Mesodermal cell (in vitro differentiated cells): ENCODE results near the gene LRRK1.

ENCODE experiments used
- H3K27ac ChIP-seq: 2 replicates; pipeline ENCODE4 v1.7.0; 2013; ENCODE audit warnings: mild to moderate bottlenecking, low read depth, low read length, moderate library complexity; ENCODE audit not compliant: severe bottlenecking
- H3K36me3 ChIP-seq: 2 replicates; pipeline ENCODE4 v1.7.1; 2013; ENCODE audit warnings: mild to moderate bottlenecking, low read length, moderate library complexity; ENCODE audit not compliant: control insufficient read depth, insufficient read depth
- H3K4me1 ChIP-seq: one replicate; pipeline ENCODE4 v1.7.1; 2013; ENCODE audit warnings: mild to moderate bottlenecking, low read length; ENCODE audit not compliant: insufficient read depth, control insufficient read depth, poor library complexity, severe bottlenecking
- H3K4me3 ChIP-seq: 2 replicates; pipeline ENCODE4 v1.7.0; 2013; ENCODE audit warnings: low read length, control low read depth, mild to moderate bottlenecking; ENCODE audit not compliant: insufficient read depth, poor library complexity, severe bottlenecking; ENCODE audit errors: extremely low read depth
- H3K9me3 ChIP-seq: 2 replicates; pipeline ENCODE4 v1.7.1; 2013; ENCODE audit warnings: mild to moderate bottlenecking, low read length, moderate library complexity; ENCODE audit not compliant: control insufficient read depth
- WGBS, 2 experiments: methylation state at CpG; one replicate each; pipeline ENCODE4 v1.1.5; 2013; ENCODE audit warnings: missing lambda C conversion rate in 2 of 2; ENCODE audit not compliant: insufficient coverage in 2 of 2; 5-methylcytosine and 5-hydroxymethylcytosine counted together

Gene LRRK1

GRCh38 chr15:101037090-101037830 lies 118.1 kb downstream of the LRRK1 start:
- Histone ChIP-seq H3K4me3 (no peak overlapping the region), H3K27ac (no peak overlapping the region), H3K4me1 (no peaks in the 10 kb centered on the region), H3K36me3 (no peaks in the 10 kb centered on the region), H3K9me3 (peaks cover 11% of the 10 kb centered on the region)
- WGBS, 2 experiments = 80 to 100% methylated on average over 2 of the region's 3 CpGs

- Histone ChIP-seq H3K9me3 (peaks cover 11% of the 10 kb centered on the region), H3K36me3 (no peaks in the 10 kb centered on the region), H3K4me3 (no peak overlapping the region), H3K4me1 (no peaks in the 10 kb centered on the region), H3K27ac (no peak overlapping the region)
- 93 to 97% methylated on average over 4 to 5 of the region's 6 CpGs for WGBS, 2 experiments
These were observed 119.3 kb downstream of the LRRK1 start for GRCh38 chr15:101038327-101039003.

- WGBS, 2 experiments = 67 to 80% methylated on average over 1 to 2 of the region's 3 CpGs
- H3K9me3 ChIP-seq = peaks cover 5% of the 10 kb centered on the region
- H3K36me3 ChIP-seq = no peaks in the 10 kb centered on the region
- H3K27ac ChIP-seq = no peak overlapping the region
- no peaks in the 10 kb centered on the region for H3K4me1 ChIP-seq
- no peak overlapping the region for H3K4me3 ChIP-seq
These were observed 120.3 kb downstream of the LRRK1 start for GRCh38 chr15:101039461-101039860.

GRCh38 chr15:101042320-101042719 lies 123.2 kb downstream of the LRRK1 start:
- no peaks in the 10 kb centered on the region for H3K36me3 ChIP-seq
- H3K4me1 ChIP-seq = no peaks in the 10 kb centered on the region
- H3K9me3 ChIP-seq = no peaks in the 10 kb centered on the region
- no peak overlapping the region for H3K27ac ChIP-seq
- no peak overlapping the region for H3K4me3 ChIP-seq
- 83 to 94% methylated on average over 1 to 3 of the region's 4 CpGs for WGBS, 2 experiments

GRCh38 chr15:101043011-101043410 lies 123.9 kb downstream of the LRRK1 start:
- no peak overlapping the region for H3K27ac ChIP-seq
- 92 to 97% methylated on average over 4 to 5 of the region's 5 CpGs for WGBS, 2 experiments
- no peaks in the 10 kb centered on the region for H3K9me3 ChIP-seq
- H3K4me1 ChIP-seq = no peaks in the 10 kb centered on the region
- H3K4me3 ChIP-seq = no peak overlapping the region
- H3K36me3 ChIP-seq = no peaks in the 10 kb centered on the region

GRCh38 chr15:101043911-101044624 lies 124.9 kb downstream of the LRRK1 start:
- H3K27ac ChIP-seq = no peak overlapping the region
- H3K36me3 ChIP-seq = no peaks in the 10 kb centered on the region
- H3K4me3 ChIP-seq = no peak overlapping the region
- WGBS, 2 experiments = 87 to 90% methylated on average over 13 of the region's 13 CpGs
- no peaks in the 10 kb centered on the region for H3K9me3 ChIP-seq
- no peaks in the 10 kb centered on the region for H3K4me1 ChIP-seq

DNA sequence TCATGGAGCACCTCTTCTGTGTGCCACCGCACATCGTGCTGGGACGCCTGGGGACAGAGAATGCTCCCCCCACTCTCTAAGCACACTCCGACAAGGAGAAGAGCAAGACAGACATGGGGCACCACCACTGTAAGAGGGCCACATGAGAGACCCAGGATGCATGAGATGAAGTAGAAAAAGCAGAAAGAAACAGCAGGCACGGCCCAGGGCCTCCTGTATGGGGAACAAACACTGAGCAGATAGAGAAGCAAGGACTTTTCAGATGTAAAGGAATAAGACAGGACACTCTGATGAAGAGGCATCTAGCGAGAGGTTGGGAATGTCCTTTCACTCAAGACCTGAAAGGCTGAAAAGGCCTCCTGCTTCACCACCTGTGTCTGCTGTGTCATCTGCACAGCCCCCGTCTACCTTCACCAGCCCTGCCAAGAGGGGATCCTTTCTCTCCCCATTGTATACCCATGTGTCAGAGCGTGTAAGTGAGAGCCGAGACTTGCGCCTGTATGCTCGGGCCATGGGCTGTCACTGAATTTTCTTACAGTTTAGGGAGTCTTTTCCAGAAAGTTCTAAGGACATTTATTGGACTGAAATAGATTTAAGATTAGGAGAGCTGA lies 125.6 kb downstream of the LRRK1 start:
- no peak overlapping the region for H3K4me3 ChIP-seq
- H3K4me1 ChIP-seq = no peaks in the 10 kb centered on the region
- WGBS, 2 experiments = 84 to 96% methylated on average over 5 to 9 of the region's 11 CpGs
- H3K36me3 ChIP-seq = no peaks in the 10 kb centered on the region
- no peak overlapping the region for H3K27ac ChIP-seq
- H3K9me3 ChIP-seq = no peaks in the 10 kb centered on the region

GRCh38 chr15:101045236-101045646 lies 126.1 kb downstream of the LRRK1 start:
- H3K9me3 ChIP-seq = no peaks in the 10 kb centered on the region
- H3K4me3 ChIP-seq = no peak overlapping the region
- H3K4me1 ChIP-seq = no peaks in the 10 kb centered on the region
- no peak overlapping the region for H3K27ac ChIP-seq
- 95 to 96% methylated on average over 13 to 14 of the region's 14 CpGs for WGBS, 2 experiments
- no peaks in the 10 kb centered on the region for H3K36me3 ChIP-seq

DNA sequence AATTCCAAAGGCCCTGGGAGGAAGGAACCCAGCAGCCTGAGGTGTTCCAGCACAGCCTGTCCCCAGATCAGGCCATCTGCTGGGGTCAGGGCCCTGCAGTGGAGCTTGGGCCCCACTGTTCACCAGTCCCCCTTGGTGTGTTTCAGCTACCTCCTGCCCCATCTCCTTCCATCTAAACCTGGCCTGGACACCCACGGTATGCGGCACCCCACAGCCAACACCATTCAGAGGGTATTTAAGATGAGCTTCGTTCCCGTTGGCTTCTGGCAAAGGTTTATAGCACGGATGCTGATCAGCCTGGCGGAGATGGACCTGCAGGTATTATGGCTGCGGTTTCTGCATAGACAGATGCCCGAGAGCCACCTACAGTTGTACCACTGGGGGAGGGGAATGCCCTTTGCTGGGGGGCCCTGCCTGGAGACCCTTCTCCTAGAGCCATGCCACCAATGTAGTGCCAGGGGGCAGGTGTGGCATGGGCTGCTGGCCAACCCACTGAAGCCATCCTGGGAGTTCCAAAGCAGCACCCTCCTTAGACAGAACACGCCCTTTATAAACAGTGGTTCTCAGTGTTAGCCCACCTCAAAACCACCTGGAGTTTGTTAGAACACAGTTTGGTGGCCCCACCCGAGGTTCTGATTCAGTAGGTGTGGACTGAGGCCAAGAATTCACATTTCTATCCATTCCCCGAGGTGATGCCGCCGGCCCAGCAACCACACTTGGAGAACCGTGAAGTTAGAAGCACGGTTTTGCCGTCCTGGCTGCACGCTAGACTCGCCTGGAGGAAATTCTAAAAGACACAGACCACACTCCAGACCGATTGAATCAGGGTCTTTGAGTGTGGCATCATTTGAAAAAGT lies 126.9 kb downstream of the LRRK1 start:
- Histone ChIP-seq H3K36me3 (no peaks in the 10 kb centered on the region), H3K4me1 (no peaks in the 10 kb centered on the region), H3K27ac (no peak overlapping the region), H3K9me3 (no peaks in the 10 kb centered on the region), H3K4me3 (no peak overlapping the region)
- 90 to 93% methylated on average over 13 to 18 of the region's 19 CpGs for WGBS, 2 experiments

DNA sequence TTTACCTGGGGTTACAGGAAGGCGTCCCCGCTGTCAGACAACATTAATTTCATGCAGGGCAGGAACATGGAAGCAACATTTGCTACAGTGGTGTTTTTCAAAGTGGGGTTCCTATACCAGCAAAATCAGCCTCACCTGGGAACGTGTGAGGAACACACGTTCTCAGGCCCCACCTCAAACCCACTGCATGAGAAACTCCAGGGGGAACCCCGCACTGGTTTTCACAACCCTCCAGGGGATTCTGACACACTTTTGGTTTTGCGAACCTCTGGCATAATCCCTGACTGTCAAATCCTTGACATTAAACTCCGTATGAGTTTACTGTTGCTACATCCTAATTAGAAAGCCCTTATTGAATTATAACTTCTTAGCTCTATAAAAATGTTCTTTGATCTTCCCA lies 127.7 kb downstream of the LRRK1 start:
- 83% methylated on average over 5 to 6 of the region's 7 CpGs for WGBS, 2 experiments
- Histone ChIP-seq H3K36me3 (no peaks in the 10 kb centered on the region), H3K9me3 (no peaks in the 10 kb centered on the region), H3K4me3 (no peak overlapping the region), H3K4me1 (no peaks in the 10 kb centered on the region), H3K27ac (no peak overlapping the region)
